Measurements from ENCODE around the gene CLCN2. TPM values are rescaled to one million over a fixed set of nuclear protein-coding genes. Genes with fewer than 3 reads are reported as not detected.
A peak's percentile ranks its signal among the peaks of the same experiment; 100 is the strongest.

Gene CLCN2
- total RNA-seq, 2 experiments from 2014 or later: 5.7 to 6.8 TPM

DNA sequence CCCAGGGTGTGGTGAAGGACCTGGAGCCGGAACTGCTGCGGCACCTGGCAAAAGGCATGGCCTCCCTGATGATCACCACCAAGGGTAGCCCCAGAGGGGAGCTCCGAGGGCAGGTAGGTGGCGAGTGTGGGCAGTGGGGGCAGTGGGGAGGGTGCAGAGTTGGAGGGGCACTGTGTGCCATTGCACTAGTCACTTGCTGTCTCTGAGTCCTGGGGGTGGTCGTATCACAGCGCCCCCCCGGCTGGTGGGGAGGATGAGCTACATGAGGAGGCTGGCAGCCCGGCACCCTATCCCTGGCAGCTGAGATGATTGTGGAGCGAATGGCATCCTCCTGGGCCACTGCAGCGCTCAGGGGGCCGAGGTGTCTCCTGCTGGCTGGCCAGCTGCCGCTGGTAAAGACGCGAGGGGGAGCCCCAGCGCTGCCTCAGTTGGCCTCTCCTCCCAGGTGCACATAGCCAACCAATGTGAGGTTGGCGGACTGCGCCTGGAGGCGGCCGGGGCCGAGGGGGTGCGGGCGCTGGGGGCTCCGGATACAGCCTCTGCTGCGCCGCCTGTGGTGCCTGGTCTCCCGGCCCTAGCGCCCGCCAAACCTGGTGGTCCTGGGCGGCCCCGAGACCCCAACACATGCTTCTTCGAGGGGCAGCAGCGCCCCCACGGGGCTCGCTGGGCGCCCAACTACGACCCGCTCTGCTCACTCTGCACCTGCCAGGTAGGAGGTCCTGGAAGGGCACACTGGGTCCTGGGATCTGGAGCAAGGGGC lies 24.8 kb upstream of the CLCN2 start:
- Mint-ChIP-seq H3K27me3 (peaks cover 29% of the 10 kb centered on the region), H3K27ac (no peak overlapping the region), H3K4me3 (no peak overlapping the region), H3K36me3 (no peaks in the 10 kb centered on the region), H3K4me1 (no peaks in the 10 kb centered on the region), H3K9me3 (no peaks in the 10 kb centered on the region)
- POLR2A ChIA-PET: no interaction called here
- no peak for ATAC-seq (ENCODE audit: low read depth)
- DNase-seq: no peak

DNA sequence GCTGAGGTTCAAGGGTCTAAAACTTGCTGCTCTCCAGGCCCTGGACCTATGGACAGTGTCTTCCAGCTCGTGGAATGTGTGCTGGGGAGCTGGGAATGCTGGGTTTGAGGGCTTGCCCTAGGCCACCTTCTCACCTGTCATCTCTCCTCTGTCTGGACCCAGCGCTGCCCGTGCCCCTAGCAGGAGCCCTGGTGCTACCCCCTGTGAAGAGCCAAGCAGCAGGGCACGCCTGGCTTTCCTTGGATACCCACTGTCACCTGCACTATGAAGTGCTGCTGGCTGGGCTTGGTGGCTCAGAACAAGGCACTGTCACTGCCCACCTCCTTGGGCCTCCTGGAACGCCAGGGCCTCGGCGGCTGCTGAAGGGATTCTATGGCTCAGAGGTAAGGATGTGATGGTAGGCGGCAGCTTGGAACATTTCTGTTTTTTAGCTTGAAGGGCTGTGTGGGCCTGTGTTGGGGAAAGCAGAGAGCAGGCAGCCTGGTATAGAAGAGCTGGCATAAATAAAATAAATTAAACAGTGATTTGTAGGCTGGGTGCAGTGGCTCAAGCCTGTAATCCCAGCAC lies 23.5 kb upstream of the CLCN2 start:
- POLR2A ChIA-PET: no interaction called here
- H3K4me3 Mint-ChIP-seq: no peak overlapping the region
- H3K4me1 Mint-ChIP-seq: no peaks in the 10 kb centered on the region
- no peaks in the 10 kb centered on the region for H3K36me3 Mint-ChIP-seq
- DNase-seq: no peak
- H3K27me3 Mint-ChIP-seq: peaks cover 30% of the 10 kb centered on the region
- no peak for ATAC-seq (ENCODE audit: low read depth)
- H3K27ac Mint-ChIP-seq: no peak overlapping the region
- no peaks in the 10 kb centered on the region for H3K9me3 Mint-ChIP-seq

DNA sequence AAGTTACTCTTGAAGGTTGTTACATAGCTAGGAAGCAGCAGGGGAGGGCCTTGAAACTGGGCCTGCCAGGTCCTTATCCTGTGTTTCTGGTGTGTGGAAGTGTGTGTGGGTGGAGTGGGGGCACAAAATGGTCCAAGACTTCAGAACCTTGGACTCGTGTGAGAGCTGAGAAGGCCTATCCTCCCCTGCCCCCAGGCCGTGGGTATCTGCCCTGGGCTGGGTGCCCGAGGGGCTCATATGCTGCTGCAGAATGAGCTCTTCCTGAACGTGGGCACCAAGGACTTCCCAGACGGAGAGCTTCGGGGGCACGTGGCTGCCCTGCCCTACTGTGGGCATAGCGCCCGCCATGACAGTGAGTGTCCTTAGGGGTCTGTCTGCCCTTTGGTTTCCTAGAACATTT lies 22.9 kb upstream of the CLCN2 start:
- DNase-seq (no peak), ATAC-seq (ENCODE audit: low read depth) (no peak)
- Mint-ChIP-seq H3K27me3 (peaks cover 33% of the 10 kb centered on the region), H3K27ac (no peak overlapping the region), H3K9me3 (no peaks in the 10 kb centered on the region), H3K4me1 (peaks cover under 1% of the 10 kb centered on the region), H3K36me3 (no peaks in the 10 kb centered on the region), H3K4me3 (no peak overlapping the region)
- POLR2A ChIA-PET: interaction anchor here (0.6 kb wide), 1 partner anchor 99 kb away, joined by 4 read pairs; no protein-coding TSS in a partner anchor

DNA sequence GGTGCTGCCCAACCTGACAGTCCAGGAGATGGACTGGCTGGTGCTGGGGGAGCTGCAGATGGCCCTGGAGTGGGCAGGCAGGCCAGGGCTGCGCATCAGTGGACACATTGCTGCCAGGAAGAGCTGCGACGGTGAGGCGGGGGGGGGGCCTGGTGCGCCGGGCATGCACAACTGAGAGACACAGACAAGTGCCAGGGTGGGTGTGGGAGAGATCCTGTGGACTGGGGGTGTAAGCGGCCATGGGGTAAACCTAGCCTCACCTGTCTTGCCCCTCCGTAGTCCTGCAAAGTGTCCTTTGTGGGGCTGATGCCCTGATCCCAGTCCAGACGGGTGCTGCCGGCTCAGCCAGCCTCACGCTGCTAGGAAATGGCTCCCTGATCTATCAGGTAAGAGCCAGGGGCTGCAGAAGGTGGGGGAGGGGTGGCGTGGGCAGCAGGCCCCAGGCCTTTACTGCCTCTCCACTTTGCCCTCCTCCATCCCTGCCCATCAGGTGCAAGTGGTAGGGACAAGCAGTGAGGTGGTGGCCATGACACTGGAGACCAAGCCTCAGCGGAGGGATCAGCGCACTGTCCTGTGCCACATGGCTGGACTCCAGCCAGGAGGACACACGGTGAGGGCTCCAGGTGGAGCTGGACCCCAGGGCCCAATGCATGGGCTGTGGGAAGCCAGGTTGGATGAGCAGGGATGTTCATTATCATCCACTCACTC lies 21.8 kb upstream of the CLCN2 start:
- peaks cover 43% of the 10 kb centered on the region for H3K27me3 Mint-ChIP-seq

DNA sequence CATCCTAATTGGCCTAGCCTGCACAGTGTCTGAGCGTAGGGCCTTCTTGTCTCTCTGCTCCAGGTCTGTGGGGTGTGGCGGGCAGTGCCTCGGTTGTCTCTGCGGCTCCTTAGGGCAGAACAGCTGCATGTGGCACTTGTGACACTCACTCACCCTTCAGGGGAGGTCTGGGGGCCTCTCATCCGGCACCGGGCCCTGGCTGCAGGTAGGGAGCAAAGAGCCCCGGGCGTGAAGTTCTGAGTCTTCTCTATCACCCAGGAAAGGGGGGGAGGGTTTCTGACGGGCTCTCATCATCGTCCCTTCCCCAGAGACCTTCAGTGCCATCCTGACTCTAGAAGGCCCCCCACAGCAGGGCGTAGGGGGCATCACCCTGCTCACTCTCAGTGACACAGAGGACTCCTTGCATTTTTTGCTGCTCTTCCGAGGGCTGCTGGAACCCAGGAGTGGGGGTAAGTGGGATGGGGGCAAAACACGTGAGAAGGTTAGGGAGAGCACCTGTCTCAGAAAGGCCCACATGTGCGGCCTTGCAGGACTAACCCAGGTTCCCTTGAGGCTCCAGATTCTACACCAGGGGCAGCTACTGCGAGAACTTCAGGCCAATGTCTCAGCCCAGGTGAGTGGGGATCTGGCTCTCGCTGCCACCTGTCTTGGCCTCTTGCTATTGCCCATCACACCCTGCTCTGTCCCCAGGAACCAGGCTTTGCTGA lies 21.1 kb upstream of the CLCN2 start:
- Mint-ChIP-seq H3K27ac (no peak overlapping the region), H3K36me3 (no peaks in the 10 kb centered on the region)

More for the DNA sequence above, 21.8 kb upstream of the CLCN2 start:
- no peak overlapping the region for H3K4me3 Mint-ChIP-seq
- peaks cover 2% of the 10 kb centered on the region for H3K4me1 Mint-ChIP-seq
- no peaks in the 10 kb centered on the region for H3K36me3 Mint-ChIP-seq
- POLR2A ChIA-PET: no interaction called here
- no peak for ATAC-seq (ENCODE audit: low read depth)
- no peaks in the 10 kb centered on the region for H3K9me3 Mint-ChIP-seq
- DNase-seq: no peak
- no peak overlapping the region for H3K27ac Mint-ChIP-seq

DNA sequence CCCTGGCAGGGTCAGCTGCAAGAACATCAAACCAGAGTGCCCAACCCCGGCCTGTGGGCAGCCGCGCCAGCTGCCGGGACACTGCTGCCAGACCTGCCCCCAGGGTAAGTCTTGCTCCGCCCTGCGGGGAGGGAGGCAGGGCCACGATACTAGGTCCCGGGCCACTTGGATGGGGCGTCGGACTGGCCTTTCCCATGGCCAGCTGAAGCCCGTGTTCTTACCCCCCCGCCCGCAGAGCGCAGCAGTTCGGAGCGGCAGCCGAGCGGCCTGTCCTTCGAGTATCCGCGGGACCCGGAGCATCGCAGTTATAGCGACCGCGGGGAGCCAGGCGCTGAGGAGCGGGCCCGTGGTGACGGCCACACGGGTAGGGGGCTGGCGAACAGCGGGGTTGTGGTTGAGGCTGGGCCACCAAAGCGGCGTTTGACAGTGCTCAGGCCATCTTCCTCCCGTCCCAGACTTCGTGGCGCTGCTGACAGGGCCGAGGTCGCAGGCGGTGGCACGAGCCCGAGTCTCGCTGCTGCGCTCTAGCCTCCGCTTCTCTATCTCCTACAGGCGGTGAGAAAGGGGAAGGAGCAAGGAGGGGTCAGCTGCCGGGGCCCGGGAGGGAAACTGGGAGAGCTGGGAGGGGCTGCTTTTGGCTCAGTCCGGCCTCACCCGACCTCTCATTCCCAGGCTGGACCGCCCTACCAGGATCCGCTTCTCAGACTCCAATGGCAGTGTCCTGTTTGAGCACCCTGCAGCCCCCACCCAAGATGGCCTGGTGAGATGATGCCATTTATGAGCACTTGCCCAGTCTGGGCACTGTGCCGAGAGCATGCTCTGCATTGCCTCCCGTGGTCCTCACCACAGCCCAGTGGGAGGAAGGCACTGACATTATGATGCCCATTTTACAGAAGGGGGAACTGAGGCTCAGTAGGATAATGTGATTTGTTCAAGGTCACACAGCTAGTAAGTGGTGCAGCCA lies 20.1 kb upstream of the CLCN2 start:
- H3K27me3 Mint-ChIP-seq: peaks cover 52% of the 10 kb centered on the region
- POLR2A ChIA-PET: no interaction called here
- DNase-seq (no peak), ATAC-seq (ENCODE audit: low read depth) (no peak)
- peaks cover 4% of the 10 kb centered on the region for H3K4me1 Mint-ChIP-seq
- H3K36me3 Mint-ChIP-seq: no peaks in the 10 kb centered on the region
- no peak overlapping the region for H3K4me3 Mint-ChIP-seq
- no peaks in the 10 kb centered on the region for H3K9me3 Mint-ChIP-seq
- H3K27ac Mint-ChIP-seq: no peak overlapping the region

More for the DNA sequence above, 21.1 kb upstream of the CLCN2 start:
- no peak overlapping the region for H3K4me3 Mint-ChIP-seq
- peaks cover 2% of the 10 kb centered on the region for H3K4me1 Mint-ChIP-seq
- no peaks in the 10 kb centered on the region for H3K9me3 Mint-ChIP-seq
- DNase-seq: no peak
- ATAC-seq (ENCODE audit: low read depth): no peak
- POLR2A ChIA-PET: no interaction called here
- H3K27me3 Mint-ChIP-seq: peaks cover 50% of the 10 kb centered on the region

DNA sequence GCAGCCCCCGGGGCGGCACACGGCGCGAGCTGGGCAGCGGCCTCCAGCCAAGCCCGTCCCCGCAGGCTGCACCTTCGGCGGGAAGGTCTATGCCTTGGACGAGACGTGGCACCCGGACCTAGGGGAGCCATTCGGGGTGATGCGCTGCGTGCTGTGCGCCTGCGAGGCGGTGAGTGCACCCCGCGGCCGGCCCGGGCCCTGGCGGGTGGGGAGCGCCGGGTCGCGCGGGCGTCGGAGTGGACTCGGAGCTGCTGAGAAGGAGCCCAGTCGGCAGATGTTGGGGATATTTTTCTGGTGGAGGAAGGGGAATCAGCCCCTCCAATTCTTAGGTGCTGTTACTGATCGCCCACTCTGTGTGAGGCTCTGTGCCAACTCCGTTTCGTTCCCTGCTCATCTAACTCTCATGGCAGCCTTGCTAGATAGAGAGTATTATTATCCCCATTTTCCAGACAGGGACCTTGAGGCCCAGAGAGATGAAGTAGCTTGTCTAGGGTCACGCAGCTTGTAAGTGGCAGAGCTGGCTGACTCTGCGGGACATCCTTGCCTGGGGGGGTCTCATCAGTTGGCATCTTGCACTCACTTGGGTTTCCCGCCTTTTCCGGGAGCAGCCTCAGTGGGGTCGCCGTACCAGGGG lies 19.3 kb upstream of the CLCN2 start:
- no peak overlapping the region for H3K4me3 Mint-ChIP-seq
- no peak overlapping the region for H3K27ac Mint-ChIP-seq
- DNase-seq (no peak), ATAC-seq (ENCODE audit: low read depth) (peak; percentile 23)
- peaks cover 49% of the 10 kb centered on the region for H3K27me3 Mint-ChIP-seq
- no peaks in the 10 kb centered on the region for H3K36me3 Mint-ChIP-seq
- peaks cover 4% of the 10 kb centered on the region for H3K4me1 Mint-ChIP-seq
- H3K9me3 Mint-ChIP-seq: no peaks in the 10 kb centered on the region
- POLR2A ChIA-PET: no interaction called here

DNA sequence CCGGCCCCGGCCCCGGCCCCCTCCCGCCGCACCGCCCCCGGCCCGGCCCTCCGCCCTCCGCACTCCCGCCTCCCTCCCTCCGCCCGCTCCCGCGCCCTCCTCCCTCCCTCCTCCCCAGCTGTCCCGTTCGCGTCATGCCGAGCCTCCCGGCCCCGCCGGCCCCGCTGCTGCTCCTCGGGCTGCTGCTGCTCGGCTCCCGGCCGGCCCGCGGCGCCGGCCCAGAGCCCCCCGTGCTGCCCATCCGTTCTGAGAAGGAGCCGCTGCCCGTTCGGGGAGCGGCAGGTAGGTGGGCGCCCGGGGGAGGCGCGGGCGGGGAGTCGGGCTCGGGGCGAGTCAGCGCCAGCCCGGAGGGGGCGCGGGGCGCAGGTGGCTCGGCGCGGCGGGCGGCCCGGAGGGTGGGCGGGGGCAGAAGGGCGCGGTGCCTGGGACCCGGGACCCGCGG lies 18.8 kb upstream of the CLCN2 start:
- Mint-ChIP-seq H3K4me3 (no peak overlapping the region), H3K9me3 (no peaks in the 10 kb centered on the region)
- DNase-seq: no peak

DNA sequence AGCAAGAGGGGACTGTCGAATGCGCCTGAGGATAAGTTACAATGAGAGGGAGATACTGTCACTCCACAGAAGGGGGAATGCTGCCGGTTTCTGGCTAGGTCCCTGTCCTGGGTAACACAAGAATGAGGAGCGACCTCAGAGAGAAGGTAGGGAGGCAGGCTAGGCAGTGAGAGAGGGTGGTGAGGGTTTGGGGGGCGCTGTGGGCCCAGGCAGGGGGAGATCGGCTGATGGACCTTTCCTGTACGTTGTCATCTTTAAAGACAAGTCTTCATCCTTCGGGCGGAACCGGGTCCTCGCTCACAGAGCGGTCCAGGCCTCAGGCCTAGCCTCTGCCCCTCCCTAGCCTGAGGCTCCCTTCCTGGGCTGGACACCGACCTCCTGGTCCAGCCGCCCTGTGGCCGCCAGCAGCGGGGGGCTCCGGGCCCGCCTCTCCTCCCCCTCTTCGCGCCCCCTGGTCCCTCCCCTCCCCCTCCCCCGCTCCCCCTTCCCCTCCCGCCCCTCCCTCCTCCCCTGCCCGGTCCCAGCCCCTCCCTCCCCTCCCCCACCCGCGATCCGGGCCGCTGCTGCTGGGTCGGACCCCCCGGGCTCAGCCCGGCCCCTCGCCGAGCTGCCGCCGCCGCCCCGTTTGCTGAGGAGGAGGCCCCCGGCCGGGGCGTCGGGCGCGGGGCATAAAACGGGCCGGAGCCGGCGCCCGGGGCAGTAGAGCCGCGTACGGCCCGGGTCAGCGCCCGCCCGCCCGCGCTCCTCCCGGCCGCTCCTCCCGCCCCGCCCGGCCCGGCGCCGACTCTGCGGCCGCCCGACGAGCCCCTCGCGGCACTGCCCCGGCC lies 18.2 kb upstream of the CLCN2 start, which contains the start of gene CHRD:
Gene CHRD (plus strand): TSS at position 697 of the 827 bp plus-strand sequence. CDS start 265 bp downstream, outside the sequence.
- Mint-ChIP-seq H3K4me1 (peaks cover 4% of the 10 kb centered on the region), H3K27me3 (peaks cover 52% of the 10 kb centered on the region), H3K36me3 (no peaks in the 10 kb centered on the region), H3K27ac (no peak within 1 kb of the TSS), H3K9me3 (no peaks in the 10 kb centered on the region), H3K4me3 (peak within 1 kb of the TSS; percentile 44)
- ATAC-seq (ENCODE audit: low read depth) (no peak), DNase-seq (no peak)
- POLR2A ChIA-PET: no interaction called here

More for the DNA sequence above, 18.8 kb upstream of the CLCN2 start:
- Mint-ChIP-seq H3K27me3 (peaks cover 50% of the 10 kb centered on the region), H3K27ac (no peak overlapping the region), H3K4me1 (peaks cover 4% of the 10 kb centered on the region), H3K36me3 (no peaks in the 10 kb centered on the region)
- ATAC-seq (ENCODE audit: low read depth): peak; percentile 24
- POLR2A ChIA-PET: no interaction called here

DNA sequence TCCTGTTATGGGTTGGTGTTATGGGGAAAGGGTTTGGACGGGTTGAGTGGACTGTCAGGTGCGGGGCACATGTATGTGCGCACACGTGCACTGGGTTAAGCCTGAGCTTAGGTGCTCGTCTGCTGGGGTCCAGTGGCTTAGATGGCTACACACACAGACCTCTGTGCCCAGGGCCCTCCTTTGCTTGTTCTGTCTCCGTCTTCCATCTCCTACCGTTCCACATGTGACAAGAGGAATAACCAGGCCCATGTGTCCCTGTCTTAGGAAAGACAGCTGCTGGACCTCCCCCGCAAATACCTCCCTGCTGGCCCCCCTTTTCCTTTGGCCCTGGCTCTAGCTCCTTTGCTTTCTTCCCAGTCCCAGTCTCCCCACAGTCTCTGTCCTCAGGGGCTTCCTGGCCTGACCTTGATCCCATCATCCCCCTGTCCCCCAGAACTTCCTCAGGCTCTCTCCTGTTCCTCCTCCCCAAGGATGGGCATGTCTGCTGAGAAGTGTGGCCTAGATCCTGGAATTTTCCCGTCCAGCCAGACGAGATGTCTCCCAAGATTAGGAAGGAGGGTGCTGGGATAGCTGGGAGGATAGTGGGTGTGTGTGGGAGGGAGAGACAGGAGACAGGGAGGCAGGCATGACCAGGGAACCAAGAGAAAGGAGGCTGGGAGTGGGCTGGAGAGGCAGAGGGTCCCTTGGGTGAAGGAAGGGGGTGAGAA lies 17.4 kb upstream of the CLCN2 start:
- Mint-ChIP-seq H3K4me3 (no peak overlapping the region), H3K4me1 (peaks cover 4% of the 10 kb centered on the region)
- POLR2A ChIA-PET: no interaction called here

DNA sequence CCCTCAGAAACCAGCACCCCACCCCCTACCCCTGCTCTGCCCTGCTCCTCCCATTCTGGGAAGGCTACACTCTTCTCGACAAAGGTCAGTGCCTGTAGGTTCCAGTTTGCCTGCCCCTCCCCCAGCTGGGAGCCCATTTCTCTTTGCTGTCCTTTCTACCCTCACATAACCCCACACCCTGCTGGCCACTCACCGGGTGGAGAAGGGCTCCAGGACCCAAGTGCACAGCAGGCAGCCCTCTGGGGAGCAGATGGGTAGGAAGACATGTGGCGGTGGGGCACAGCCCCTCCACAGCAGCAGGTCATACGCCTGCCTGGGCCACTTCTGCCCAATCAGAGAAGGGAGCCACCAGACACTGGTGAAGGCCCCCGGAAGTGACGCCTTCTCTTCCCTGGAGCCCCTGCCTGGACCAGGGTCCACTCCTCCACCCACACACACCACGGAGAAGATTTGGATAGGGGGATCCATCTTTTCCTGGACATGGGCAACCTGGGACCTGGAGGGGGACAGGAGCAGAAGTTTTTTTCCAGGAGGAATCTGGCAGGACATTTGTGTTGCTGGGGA lies 16.6 kb upstream of the CLCN2 start, which contains the start of gene THPO:
Gene THPO (minus strand): TSS at position 326 of the 564 bp plus-strand sequence. CDS start 1,948 bp downstream, outside the sequence.
- H3K36me3 Mint-ChIP-seq: no peaks in the 10 kb centered on the region
- no peaks in the 10 kb centered on the region for H3K9me3 Mint-ChIP-seq
- H3K27ac Mint-ChIP-seq: no peak within 1 kb of the TSS
- no peak within 1 kb of the TSS for H3K4me3 Mint-ChIP-seq
- ATAC-seq (ENCODE audit: low read depth) (no peak), DNase-seq (no peak)
- H3K27me3 Mint-ChIP-seq: peaks cover 52% of the 10 kb centered on the region
- peaks cover 4% of the 10 kb centered on the region for H3K4me1 Mint-ChIP-seq
- POLR2A ChIA-PET: no interaction called here

More for the DNA sequence above, 17.4 kb upstream of the CLCN2 start:
- no peak for DNase-seq
- Mint-ChIP-seq H3K36me3 (no peaks in the 10 kb centered on the region), H3K27ac (no peak overlapping the region), H3K27me3 (peaks cover 52% of the 10 kb centered on the region), H3K9me3 (no peaks in the 10 kb centered on the region)
- no peak for ATAC-seq (ENCODE audit: low read depth)
